HG03064 (cell line): ENCODE measurements around the gene CIBAR2.

ENCODE experiments used
- ATAC-seq: cut with Tn5 transposase; IDR thresholded peaks from one replicate; pipeline ENCODE4 v1.9.1; 2021; ENCODE audit warnings: low read depth; ENCODE audit not compliant: unreplicated experiment

The CIBAR2 gene

DNA sequence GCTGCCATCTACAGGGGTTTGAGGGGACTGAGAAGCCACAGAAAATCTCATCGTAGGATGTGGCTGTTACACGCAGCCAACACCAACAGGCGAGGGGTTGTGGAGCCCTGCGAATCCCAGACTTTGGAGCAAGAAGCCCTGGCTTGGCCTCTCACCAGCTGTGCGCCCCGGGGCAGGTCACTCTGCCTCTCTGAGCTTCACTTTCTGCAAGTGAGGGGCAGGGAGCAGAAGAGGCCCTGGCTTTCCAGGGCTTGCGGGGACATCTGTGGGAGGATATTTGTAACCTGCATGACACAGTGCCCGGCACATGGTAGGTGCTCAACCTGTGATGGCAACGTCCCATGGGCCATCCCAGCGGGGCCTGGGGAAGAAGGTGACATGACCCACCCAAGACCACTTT, 32.9 kb upstream of the CIBAR2 start:
- no peak for ATAC-seq

DNA sequence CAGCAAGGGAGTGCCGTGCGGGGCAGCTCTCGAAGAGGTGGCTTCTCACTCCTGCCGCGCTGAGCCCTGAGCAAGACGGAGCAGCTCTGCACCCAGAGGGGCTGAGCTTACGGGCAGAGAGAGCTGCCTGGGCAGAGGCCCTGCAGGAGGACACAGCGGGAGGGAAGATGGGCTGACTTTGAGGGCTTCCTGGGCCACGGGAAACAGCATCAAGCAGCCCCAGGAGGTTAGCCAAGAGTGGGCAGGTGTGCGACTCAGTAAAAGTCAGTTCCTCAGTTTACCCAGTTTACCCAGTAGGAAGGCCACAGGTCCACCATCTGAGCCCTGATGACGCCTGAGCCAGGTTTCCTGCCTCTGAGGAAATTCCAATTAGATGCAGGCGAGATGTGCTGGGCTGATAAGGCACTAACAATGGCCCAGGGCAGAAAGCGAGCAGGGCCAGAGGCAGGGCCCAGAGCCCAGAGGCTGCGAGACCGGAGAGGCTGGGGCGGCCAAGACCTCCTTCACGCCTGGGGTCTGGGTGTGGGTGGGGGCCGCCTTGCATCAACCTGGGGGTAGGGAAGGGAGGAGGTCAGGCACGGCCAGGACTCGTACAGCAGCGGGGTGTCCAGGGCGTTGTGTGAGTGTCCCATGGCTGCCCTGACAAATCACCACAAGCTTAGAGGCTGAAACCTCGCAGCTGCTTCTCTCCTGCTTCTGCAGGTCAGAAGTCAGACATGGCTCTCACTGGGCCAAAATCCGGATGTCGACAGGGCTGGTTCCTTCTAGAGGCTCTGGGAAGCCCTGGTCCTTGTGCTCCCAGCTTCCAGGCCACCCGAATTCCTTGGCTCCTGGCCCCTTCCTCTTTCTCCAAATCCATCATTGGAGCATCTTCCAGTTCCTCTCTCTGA, 32.0 kb upstream of the CIBAR2 start:
- ATAC-seq: no peak

DNA sequence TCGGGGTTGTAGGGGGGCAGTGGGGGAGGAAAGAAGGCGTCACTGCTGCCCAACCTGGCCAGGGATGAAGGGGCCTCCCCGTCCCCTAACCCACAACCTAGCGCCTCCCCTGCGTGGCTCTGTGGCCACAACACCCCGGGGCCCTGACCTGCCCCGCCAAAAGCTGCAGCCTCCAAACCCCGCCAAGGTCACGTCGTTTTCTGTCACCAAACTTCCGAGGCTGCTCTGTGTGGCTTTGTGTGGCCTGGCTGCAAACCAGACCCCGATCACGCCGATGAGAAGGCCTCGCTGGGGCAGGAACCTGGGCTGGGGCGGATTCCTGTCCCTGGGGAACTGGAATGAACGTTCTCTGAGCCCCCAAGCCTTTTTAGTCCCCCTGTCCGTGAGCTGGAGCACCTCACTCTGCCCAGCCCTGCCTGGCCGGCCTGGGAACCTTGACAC, 30.5 kb upstream of the CIBAR2 start:
- ATAC-seq: no peak

DNA sequence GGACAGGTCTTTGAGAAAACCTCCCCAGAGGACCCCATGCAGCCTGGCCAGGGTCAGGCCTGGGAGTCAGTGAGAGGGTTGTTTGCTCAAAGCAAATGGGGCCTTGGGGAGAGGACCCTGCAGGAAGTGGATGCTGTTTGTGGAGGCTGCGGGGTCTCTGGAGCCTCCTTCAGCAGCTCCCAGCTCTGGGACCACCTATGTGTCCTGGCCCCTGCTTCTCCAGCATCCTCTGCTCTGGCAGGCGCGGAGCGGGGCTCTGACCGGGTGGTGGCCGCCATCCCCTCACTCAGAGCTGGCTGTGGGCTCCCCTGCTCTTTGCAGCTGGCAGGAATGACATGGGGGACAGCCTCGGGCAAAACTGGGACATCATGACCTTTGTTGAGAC, 29.8 kb upstream of the CIBAR2 start:
- no peak for ATAC-seq

DNA sequence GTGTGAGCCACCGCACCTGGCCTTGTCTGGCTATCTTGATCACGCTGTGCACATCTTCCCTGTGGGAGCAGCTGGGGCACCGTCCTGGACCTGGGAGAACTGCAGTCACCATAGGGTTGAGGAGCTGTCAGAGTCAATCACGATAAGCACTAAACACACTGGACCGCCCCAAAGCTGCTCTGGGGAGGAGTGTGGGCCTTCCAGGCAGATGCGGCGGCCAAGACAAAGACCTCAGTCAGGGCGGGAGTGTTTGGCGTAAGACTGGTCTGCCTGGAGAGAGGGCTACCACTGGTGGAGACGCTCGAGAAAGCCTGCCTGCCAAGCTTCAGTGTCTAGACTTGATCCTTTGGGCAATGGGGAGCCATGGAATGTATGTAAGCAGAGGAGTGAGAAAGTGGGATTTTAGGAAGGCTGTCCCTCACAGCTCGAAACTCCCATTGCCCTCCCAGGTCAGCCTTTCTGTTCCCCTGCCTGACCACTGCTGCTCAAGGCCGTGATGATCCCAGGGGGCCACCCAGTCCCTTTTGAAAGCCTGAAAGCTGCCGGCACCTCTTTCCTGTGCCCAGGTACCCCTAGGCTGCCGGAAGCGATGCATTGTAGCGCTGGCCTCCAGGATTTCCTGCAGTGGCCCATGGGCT, 29.3 kb upstream of the CIBAR2 start:
- ATAC-seq: no peak

DNA sequence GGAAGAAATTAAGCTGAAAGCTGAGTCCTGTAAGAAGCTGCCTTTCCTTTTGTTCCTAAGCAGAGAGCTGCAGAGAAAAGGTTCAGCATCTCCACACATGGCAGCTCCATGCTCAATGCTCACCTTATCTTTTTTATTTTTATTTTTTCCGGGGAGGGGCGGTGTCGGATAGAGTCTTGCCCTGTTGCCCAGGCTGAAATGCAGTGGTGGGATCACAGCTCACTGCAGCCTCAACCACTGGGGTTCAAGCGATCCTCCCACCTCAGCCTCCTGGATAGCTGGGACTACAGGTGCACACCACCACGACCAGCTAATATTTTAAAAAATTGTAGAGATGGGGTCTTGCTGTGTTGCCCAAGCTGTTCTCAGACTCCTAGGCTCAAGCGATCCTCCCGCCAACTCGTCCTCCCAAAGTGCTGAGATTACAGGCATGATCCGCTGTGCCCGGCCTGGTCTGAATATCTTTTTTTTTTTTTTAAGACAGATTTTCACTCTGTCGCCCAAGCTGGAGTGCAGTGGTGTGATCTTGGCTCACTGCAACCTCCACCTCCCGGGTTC, 28.3 kb upstream of the CIBAR2 start:
- ATAC-seq: no peak

DNA sequence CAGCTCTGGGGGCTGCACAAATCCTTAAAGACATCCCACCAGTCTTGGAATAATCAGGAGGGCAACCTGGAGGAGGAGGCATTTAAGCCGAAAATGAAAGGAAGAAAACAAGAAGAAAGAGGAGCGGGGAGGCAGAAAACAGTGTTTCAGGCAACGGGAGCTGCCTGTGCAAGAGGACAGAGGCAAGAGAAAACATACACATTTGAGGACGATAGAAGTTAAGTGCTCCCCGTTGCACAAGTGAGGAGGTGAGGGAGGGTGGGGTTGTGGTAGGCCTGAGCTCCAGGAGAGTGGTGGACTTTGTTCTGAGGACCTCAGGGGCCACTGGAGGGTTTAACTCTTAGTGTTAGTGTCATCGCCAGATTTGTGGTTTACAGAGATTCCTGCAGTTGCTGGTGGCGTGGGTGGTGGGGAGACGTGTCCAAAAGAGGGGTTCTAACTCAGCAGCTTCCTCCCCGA, 27.6 kb upstream of the CIBAR2 start:
- ATAC-seq: no peak

DNA sequence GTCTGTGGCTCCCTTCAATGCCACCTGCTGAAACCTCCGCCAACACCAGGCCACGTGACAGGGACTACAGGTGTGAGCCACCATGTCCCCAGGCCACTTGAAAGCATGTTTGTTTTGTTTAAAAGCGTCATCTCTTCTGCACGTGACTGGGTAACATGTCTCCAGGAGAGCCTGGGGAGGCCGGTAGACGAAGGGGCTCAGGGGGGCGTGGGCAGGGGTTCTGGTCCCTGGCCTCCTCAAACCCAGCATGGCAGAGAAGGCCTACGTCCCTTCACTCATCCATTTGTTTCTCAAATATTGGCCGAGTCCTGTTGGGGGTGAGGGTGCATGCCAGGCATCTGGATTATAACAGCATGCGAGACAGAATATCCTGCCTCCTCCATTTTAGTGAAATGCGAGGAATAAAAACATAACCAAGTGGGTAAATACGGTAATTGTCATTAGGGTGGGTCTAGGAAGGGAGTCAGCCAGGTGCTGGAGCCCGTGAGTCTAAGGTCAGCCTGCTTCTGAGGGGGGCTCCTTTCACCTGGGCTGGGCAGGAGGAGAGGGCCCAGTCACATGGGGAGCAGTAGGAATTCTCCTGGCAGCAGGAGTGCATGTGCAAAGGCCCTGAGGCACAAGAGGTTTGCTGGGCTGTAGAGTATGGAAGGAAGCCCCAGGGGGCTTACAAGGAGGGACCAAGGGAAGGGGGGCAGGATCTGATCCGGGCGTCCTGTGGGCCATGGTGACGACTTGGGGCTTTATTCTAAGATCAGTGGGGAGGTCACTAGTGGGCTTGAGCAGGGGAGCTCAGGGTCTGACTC, 26.8 kb upstream of the CIBAR2 start:
- no peak for ATAC-seq

DNA sequence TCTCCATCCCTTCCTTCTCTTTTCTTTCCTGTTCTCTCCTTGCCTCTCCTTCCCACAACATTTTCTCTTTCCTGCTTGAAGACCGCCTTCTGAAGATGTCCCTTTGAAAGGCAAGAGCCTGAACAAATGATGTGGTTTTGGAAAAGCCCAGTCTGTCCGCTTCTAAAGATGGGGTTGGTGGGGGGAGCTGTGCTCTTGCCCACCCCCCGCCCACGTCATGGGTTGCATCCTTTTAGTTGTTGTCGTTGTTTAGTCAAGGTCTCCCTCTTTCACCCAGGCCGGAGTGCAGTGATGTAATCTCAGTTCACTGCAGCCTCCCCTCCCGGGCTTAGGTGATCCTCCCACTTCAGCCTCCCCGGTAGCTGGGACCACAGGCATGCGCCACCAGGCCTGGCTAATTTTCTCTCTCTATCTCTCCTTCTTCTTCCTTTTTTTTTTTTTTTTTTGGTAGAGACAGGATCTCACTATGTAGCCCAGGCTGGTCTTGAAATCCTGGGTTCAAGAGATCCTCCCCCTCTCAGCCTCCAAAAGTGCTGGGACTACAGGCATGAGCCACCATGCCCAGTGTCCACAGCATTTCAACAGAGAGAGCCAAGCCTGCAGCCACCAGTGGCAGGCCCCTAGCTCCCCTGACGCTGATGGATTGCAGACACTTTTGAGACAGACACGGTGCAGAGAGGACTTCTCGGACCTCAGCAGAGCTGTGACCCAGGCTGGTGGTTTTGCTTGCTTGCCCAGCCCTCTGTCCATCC, 26.0 kb upstream of the CIBAR2 start:
- ATAC-seq: no peak

DNA sequence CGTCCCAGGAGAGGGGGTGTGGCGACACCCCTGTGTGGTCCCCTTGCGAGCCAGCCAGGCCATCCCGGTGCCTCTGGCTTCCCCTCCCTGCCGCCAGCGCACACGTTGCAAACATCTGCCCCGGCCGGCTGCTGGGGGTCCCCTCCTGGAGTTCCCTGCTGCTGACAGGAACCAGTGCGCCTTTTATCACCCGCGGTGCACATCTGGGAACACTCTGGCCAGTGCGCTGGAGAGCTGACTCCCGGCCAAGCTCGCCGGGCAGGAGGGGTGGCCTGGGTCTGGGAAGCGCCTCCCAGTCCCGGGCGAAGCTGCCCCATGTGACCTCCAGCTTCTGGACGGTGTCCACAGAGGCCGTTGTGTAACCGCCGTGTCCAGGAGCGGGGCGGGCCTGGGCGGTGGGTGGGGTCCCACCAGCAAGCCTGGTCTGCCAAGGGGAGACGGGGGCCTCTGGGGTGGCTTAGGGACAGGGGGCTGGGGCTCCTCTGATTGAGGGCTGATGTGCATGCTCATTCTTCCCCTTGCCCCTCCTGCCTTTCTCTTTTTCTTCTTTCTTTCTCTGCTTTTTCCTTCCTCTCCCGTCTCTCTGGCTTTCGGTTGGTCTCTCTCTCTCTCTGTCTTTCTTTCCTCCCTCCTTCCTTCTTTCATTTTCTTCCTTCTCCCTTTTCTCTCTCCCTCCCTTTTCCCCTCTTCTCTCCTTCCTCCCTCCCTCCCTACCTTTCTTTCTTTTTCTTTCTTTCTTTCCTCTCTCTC, 25.2 kb upstream of the CIBAR2 start:
- no peak for ATAC-seq

DNA sequence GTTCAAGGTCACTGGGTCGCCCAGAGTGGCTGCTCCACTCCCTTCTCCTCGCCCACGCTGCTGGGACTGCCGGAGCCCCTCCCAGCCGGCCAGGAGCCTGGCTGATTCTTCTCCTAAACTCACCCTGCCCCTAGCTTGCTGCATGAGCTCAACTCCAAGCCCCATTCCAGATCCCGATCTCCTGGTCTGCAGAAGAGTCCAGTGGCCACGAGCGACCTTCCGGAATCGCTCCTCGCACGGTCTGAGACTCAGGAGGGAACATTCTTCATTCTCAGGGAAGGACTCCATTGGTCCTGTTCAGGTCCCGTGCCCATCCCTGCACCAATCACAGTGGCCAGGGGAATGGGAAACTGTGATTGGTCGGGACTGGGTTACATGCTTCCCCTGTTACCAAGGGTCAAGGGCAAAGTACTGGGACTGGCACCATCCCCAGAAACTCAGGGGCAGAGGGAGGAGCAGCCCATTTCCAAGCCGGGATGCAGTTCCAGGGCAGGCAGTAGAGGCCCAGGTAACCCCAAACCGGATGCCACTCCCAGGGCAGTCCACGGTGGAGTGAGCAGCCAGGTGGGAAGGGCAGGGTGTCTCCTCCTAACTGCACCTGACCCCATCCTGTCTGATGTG, 24.5 kb upstream of the CIBAR2 start:
- no peak for ATAC-seq

DNA sequence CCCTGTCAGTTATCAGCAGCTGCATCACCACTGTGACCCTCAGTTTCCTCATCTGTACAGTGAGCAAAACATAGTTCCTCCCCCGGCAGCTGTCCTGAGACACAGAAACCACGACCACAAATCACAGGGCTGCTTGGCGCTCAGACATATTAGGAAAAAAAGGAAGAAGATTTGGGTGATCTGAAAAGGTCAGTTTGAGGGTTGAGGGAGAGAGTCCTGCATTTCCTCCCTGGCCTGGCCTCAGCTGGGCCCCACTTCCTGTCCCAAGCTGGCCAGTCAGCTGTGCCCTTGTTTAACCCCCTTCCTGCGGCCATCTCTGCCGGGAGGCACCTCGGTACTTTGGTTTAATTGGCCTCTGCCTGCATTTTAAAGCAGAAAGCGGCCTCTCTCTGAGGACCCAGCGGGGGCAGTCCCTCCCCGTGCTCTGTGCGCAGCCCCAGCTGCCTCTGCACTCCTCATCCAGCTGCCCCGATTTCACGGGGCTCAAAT, 24.0 kb upstream of the CIBAR2 start:
- ATAC-seq: no peak

DNA sequence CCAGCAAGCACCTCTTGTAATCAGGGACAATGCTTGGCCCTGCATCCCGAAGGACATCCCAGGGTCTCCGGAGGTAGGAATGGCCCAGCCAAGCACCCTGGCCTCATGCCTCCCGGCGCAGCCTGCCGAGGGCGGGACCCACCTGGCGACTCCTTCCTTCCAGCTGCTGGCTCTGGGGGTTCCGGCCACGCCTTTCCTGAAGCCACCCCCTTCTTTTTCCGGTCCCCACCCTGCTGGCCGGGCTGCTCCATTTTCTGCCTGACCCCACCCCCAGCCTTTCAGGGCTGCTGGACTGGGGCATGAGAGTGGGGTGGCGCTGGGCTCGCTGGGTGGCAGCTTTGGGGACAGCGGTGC, 22.5 kb upstream of the CIBAR2 start:
- ATAC-seq: no peak

DNA sequence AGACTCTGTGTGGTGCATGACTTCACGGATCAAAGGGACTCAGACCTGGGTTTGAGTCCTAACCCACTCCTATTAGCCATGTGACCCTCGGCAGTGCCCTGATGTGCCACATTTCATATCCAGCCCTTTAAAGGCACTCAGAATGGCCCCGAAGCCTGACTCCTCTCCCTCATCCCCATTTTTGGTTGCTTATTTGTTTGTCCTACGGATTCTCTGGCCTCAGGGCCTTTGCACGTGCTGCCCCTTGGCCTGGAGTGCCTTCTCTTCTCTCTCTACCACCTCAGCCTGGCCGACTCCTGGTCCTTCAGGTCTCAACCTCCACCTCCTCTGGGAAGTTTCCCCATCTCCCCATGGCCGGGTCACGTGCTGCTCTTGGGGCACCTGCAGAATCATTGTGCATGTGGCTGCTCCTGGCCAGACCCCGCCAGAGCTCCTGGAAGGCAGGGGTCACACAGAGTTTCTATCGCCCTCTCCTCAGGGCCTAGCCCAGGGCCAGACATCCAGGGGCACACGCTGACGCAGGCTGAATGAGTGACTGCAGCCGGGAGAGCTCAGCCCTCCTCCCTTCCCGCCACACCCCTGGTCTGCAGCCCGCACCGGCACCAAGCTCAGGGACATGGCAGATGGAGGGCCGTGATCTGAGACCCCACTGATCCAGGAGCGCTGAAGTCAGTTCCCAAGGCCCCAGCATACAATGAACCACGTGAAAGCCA, 22.0 kb upstream of the CIBAR2 start:
- no peak for ATAC-seq

DNA sequence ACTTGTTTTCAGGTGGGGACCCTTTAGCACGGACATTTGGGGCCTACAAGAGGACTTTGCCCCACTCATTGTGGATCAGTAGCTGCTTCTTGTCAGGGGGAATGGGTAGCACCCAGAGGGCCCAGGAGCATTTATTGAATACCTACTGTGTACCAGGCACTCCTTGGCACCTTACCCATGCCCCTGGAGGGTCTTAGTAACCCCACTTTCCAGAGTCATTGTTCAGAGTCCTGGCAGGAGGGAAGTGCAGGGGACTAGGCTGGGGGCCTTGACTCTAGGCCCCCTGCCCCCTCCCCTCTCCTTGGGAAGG, 21.0 kb upstream of the CIBAR2 start:
- ATAC-seq: no peak

DNA sequence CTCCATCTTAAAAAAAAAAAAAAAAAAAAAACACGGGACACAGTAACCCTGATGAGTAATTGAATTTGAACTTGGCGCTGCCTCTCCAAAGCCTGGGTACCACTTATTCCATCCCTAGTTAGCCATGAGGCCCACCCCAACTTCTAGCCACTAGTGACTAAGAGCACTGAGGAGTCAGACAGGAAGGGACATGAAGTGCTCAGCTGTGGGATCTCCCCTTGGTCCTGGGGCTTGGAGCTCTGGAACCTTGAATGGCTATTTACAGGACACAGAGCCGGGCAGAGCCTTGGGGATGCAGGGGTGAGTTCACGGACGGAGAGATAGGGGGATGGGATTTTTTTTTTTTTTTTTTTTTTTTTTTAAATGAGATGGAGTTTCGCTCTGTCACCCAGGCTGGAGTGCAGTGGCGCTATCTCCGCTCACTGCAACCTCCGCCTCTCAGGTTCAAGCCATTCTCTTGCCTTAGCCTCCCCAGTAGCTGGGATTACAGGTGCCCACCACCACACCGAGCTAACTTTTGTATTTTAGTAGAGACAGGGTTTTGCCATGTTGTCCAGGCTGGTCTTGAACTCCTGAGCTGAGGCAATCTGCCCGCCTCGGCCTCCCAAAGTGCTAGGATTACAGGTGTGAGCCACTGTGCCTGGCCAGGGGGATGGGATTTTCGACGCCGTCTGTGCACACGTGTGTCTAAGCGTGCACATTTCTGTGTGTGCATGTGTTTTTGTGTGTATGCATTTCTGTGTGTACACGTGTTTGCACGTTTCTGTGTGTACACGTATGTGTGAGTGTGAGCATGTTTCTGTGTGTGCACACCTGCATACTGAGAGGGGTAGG, 20.4 kb upstream of the CIBAR2 start:
- ATAC-seq: no peak

DNA sequence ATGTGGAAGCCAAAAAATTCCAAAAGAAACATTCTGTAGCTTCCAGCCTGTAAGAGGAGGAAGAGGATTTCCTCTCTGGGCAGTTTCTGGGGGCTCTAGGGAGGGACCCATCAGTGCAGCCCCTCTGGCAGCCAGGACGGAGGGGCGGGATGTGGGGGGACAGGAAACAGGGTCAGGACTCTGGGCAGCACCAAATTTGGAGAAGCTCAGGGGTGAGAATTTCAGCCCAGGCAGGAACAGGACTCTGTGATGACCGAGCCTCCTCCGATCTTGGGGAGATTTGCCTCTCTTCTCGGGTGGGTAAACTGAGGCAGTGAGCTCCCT, 18.4 kb upstream of the CIBAR2 start:
- ATAC-seq: no peak
